GM23248 (cell line): Measurements from ENCODE around the gene AAMP. TPM values are rescaled to one million over a fixed set of nuclear protein-coding genes. Genes with fewer than 3 reads are reported as not detected.

Source experiments
- DNase-seq: peaks from one replicate; pipeline ENCODE4 v3.0.0-alpha.2; 2015
- H2AFZ ChIP-seq: fragments of 200-600 bp; sonication (generic); 2 replicates; pipeline ENCODE4 v1.6.1; 2016; ENCODE audit warnings: antibody characterized with exemption
- H3F3A ChIP-seq: fragments of 200-600 bp; sonication (generic); 2 replicates; pipeline ENCODE4 v1.6.1; 2016; ENCODE audit warnings: mild to moderate bottlenecking, antibody characterized with exemption, mixed run types; ENCODE audit not compliant: insufficient read depth
- H3K27ac ChIP-seq: fragments of 200-600 bp; sonication (generic); 2 replicates; pipeline ENCODE4 v1.5.1; 2016; ENCODE audit warnings: mild to moderate bottlenecking
- H3K27me3 ChIP-seq: fragments of 200-600 bp; sonication (generic); replicated peaks from 2 replicates; pipeline ENCODE4 v1.6.1; 2016; ENCODE audit warnings: mild to moderate bottlenecking; ENCODE audit not compliant: insufficient read depth
- H3K36me3 ChIP-seq: fragments of 200-600 bp; sonication (generic); 2 replicates; pipeline ENCODE4 v1.6.1; 2016; ENCODE audit warnings: low read depth, mild to moderate bottlenecking
- H3K4me1 ChIP-seq: fragments of 200-600 bp; sonication (generic); 2 replicates; pipeline ENCODE4 v1.6.1; 2016; ENCODE audit warnings: mild to moderate bottlenecking; ENCODE audit not compliant: insufficient read depth
- H3K4me2 ChIP-seq: fragments of 200-600 bp; sonication (generic); one replicate; pipeline ENCODE4 v1.6.1; 2016; ENCODE audit warnings: mild to moderate bottlenecking; ENCODE audit not compliant: unreplicated experiment
- H3K4me3 ChIP-seq: fragments of 200-600 bp; sonication (generic); 2 replicates; pipeline ENCODE4 v1.5.1; 2016; ENCODE audit warnings: mild to moderate bottlenecking
- H3K79me2 ChIP-seq: fragments of 200-600 bp; sonication (generic); 2 replicates; pipeline ENCODE4 v1.6.1; 2016; ENCODE audit warnings: mild to moderate bottlenecking; ENCODE audit not compliant: insufficient read depth
- H3K9ac ChIP-seq: fragments of 200-600 bp; sonication (generic); 2 replicates; pipeline ENCODE4 v1.6.1; 2016; ENCODE audit warnings: mild to moderate bottlenecking
- H3K9me2 ChIP-seq: fragments of 200-600 bp; sonication (generic); 2 replicates; pipeline ENCODE4 v1.6.1; 2016; ENCODE audit warnings: mixed run types, mild to moderate bottlenecking, moderate library complexity; ENCODE audit not compliant: insufficient read depth
- H3K9me3 ChIP-seq: fragments of 200-600 bp; sonication (generic); one replicate; pipeline ENCODE4 v1.6.1; 2017; ENCODE audit warnings: low read depth
- H4K20me1 ChIP-seq: fragments of 200-600 bp; sonication (generic); 2 replicates; pipeline ENCODE4 v1.6.0; 2016; ENCODE audit not compliant: insufficient read depth
- EZH2 ChIP-seq: fragments of 200-600 bp; sonication (generic); IDR thresholded peaks from 2 replicates; pipeline ENCODE4 v1.6.1; 2018; ENCODE audit warnings: antibody characterized with exemption, mild to moderate bottlenecking; ENCODE audit not compliant: insufficient read depth, poor library complexity, severe bottlenecking
- EZH2phosphoT487 ChIP-seq: fragments of 200-600 bp; sonication (generic); IDR thresholded peaks from 2 replicates; pipeline ENCODE4 v1.6.1; 2018; ENCODE audit warnings: antibody characterized with exemption, moderate library complexity, mild to moderate bottlenecking, low read depth; ENCODE audit not compliant: insufficient read depth
- WGBS, 2 experiments: methylation state at CpG; one replicate each; pipeline ENCODE4 v1.1.6; 2015 to 2017; ENCODE audit warnings: low lambda C conversion rate in 2 of 2, low coverage in 1 of 2; ENCODE audit errors: missing lambda C conversion rate in 2 of 2; 5-methylcytosine and 5-hydroxymethylcytosine counted together
- in situ Hi-C: fragments of 300-500 bp; cut with MboI; formaldehyde crosslinking; loops from 2 replicates; pipeline ENCODE4 v1.15.0; 2020
- polyA plus RNA-seq: library from polyadenylated mRNA; unstranded; fragments of >200 nt; fragmentation: Nextera tagmentation; extraction: Ambion mirVana; gene quantifications from 2 replicates; pipeline ENCODE4 v1.2.1, GENCODE V29; 2016
- total RNA-seq: library from RNA; depleted of rRNA; stranded (reverse); fragments of >200 nt; shearing (Covaris generic); gene quantifications from 2 replicates; pipeline ENCODE4 v1.2.3, GENCODE V29; 2014

Gene AAMP
- total and polyA plus RNA-seq, 2 experiments from 2014 or later: 114 to 117 TPM

DNA sequence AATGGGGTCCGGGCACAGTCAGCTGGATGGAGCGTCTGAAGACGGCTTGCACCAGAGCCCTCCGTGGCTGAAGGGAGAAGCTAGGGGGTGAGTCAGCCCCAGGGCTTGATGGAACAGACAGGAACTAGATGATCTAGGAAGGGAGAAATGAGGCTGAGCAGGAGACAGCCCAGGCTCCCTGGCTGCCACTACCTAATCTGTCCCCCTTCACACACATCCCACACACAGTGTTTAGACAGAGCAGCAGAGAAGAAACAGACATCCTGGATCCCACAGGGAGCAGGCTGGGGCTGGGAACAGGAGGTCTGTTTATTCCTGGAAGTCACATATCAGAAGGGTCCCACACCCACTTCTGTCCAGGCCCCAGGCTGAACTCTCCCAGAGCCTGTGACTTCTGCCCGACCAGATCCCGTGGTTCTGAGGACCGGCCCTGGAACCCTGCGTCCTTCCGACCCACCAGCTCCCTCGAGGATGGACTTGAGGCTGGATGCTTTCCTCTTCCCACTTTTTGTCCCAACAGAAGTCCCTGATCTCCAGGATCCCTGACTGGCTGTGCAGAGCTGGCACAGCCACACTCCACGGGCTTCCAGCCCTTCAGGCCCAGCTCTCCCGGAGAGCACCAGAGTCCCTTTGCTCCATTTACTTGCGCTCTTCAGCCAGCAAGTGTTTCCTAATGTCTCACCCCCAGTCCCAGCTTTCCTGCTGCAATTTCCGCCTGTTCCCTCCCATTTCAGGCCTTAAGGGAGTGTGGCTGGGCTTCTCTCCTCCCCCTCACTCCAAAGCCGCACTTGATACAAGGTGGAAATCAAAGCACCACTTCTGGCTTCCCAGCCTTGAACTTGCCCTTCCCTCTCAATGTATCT is 10.6 kb downstream of the AAMP start:
- no peak for TF ChIP-seq EZH2phosphoT487
- no peak for TF ChIP-seq EZH2
- in situ Hi-C loops: no loop called here
- no peak overlapping the region for H3K4me2 ChIP-seq

DNA sequence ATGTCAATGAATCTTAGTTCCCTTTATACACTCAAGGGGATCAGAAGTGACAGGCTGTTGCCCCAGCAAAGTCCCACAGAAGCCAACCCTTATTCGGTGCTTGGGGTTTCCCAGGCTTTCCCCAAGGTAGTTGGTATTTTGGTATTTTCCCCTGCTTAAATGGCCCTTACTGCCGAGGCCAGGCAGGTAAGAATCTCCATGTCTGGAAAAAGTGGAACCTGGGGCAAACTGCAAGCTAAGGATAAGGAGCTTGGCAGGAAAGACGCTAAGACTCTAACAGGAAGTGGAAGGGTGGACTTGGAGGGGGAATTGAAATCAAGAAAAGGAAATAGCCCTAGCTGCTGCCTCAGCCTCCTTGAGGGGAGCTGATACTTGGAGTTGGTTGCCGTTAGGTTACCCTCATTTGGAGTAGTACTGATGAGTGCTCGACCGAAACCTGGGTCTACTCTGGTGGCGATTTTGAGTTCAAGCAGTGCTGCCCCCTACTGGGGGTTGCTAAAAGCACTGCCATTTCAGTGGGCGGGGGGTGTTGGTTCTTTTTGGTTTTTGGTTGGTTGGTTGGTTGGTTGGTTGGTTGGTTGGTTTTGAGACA is 12.5 kb downstream of the AAMP start:
- 64 to 69% methylated on average over 8 of the region's 8 CpGs for WGBS, 2 experiments
- DNase-seq: peak; percentile 49
- Histone ChIP-seq H3K4me1 (peaks cover 21% of the 10 kb centered on the region), H2AFZ (no peak overlapping the region), H3K79me2 (no peaks in the 10 kb centered on the region), H3K9me2 (no peaks in the 10 kb centered on the region), H3K4me2 (no peak overlapping the region), H3K27ac (no peak overlapping the region), H3K9me3 (no peaks in the 10 kb centered on the region), H3K27me3 (no peaks in the 10 kb centered on the region), H3K4me3 (no peak overlapping the region), H3K9ac (no peak overlapping the region), H3K36me3 (peaks cover 34% of the 10 kb centered on the region), H3F3A (peaks cover 76% of the 10 kb centered on the region), H4K20me1 (no peaks in the 10 kb centered on the region; the same call in 1 of the 2 replicates)
- in situ Hi-C loops: no loop called here
- TF ChIP-seq EZH2phosphoT487 (no peak), EZH2 (no peak)

More for the DNA sequence above, 10.6 kb downstream of the AAMP start:
- H3K4me1 ChIP-seq: peaks cover 18% of the 10 kb centered on the region
- no peaks in the 10 kb centered on the region for H3K9me2 ChIP-seq
- peaks cover 58% of the 10 kb centered on the region for H3F3A ChIP-seq
- H3K9ac ChIP-seq: peak overlapping the region; percentile 64
- peak overlapping the region; percentile 65 for H2AFZ ChIP-seq
- H3K4me3 ChIP-seq: no peak overlapping the region
- H3K9me3 ChIP-seq: no peaks in the 10 kb centered on the region
- peak overlapping the region; percentile 82 for H3K27ac ChIP-seq
- H3K36me3 ChIP-seq: peaks cover 20% of the 10 kb centered on the region
- H3K27me3 ChIP-seq: no peaks in the 10 kb centered on the region
- DNase-seq: peak; percentile 93
- H3K79me2 ChIP-seq: no peaks in the 10 kb centered on the region
- WGBS, 2 experiments: 11 to 13% methylated on average over 15 of the region's 15 CpGs
- H4K20me1 ChIP-seq: no peaks in the 10 kb centered on the region

DNA sequence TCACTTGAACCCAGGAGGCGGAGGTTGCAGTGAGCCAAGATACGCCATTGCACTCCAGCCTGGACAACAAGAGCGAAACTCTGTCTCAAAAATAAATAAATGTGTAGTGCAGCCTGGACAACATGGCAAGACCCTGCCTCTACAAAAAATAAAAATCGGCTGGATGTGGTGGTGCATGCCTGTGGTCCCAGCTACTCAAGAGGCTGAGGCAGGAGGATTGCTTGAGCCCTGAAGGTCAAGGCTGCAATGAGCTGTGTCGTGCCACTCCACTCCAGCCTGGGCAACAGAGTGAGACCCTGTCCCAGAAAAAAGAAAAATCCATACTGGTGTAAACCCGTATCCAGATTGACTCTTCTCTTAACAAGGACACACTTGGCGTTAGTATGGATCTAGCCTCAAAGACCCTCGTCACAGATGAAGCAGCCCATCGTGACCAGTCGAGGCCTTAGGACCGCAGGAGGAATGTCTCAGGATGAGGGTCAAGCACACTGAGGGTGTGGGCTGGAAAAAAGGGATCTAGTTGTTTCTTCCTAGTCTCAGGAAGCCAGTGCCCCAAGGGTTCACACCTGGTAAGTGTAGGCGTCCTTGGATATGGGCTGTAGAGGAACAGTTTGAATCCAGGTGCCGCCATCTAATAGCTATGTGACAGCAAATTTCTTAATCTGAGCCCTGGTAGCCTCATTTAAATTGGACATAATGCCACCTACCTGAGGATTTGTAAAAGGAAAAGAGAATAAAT is 13.2 kb downstream of the AAMP start:
- H4K20me1 ChIP-seq: no peaks in the 10 kb centered on the region; the same call in 1 of the 2 replicates
- 91 to 92% methylated on average over 13 of the region's 13 CpGs for WGBS, 2 experiments
- in situ Hi-C loops: no loop called here

DNA sequence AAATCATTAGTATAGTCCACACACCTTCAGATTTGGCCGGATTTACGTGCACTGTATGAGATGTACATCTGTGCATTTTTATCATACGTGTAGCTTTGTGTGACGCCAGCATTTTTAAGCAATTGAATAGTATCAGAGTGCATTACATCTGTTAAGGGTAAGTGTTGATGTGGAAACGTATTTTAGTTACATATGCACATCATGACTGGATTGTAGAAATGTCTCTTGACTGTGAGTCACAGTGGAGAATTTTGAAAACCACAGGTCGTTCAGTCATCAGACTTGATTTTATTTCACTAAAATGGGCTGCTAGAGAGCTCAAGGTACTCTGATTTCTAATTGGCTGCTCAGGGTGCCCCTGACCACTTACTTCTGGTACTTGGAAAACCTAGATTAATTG is 14.5 kb downstream of the AAMP start:
- H3K27ac ChIP-seq: peak overlapping the region; percentile 75
- H3F3A ChIP-seq: peaks cover 94% of the 10 kb centered on the region
- H2AFZ ChIP-seq: no peak overlapping the region
- peak overlapping the region; percentile 25; the same call in 1 of the 2 replicates for H3K9ac ChIP-seq
- H3K9me2 ChIP-seq: no peaks in the 10 kb centered on the region
- DNase-seq: peak; percentile 81
- H4K20me1 ChIP-seq: no peaks in the 10 kb centered on the region; the same call in 1 of the 2 replicates
- in situ Hi-C loops: no loop called here
- peaks cover 51% of the 10 kb centered on the region for H3K36me3 ChIP-seq
- H3K9me3 ChIP-seq: no peaks in the 10 kb centered on the region
- H3K27me3 ChIP-seq: no peaks in the 10 kb centered on the region
- H3K4me3 ChIP-seq: no peak overlapping the region
- H3K4me1 ChIP-seq: peaks cover 25% of the 10 kb centered on the region
- no peak overlapping the region for H3K4me2 ChIP-seq
- 47 to 50% methylated on average over 6 of the region's 6 CpGs for WGBS, 2 experiments
- H3K79me2 ChIP-seq: 0 out of 2 replicates have a peak, but pooled peaks cover 10% of the 10 kb centered on the region
- TF ChIP-seq EZH2 (no peak), EZH2phosphoT487 (no peak)

More for the DNA sequence above, 13.2 kb downstream of the AAMP start:
- Histone ChIP-seq H3K4me3 (no peak overlapping the region), H3K36me3 (peaks cover 39% of the 10 kb centered on the region), H3K4me2 (no peak overlapping the region), H3F3A (peaks cover 83% of the 10 kb centered on the region), H3K9me3 (no peaks in the 10 kb centered on the region), H3K27me3 (no peaks in the 10 kb centered on the region), H3K79me2 (no peaks in the 10 kb centered on the region), H3K9ac (no peak overlapping the region), H2AFZ (no peak overlapping the region), H3K4me1 (peaks cover 25% of the 10 kb centered on the region), H3K9me2 (no peaks in the 10 kb centered on the region), H3K27ac (no peak overlapping the region)
- no peak for DNase-seq
- TF ChIP-seq EZH2: no peak
- no peak for TF ChIP-seq EZH2phosphoT487
